ENCODE data around the gene WDCP. TPM values are rescaled to one million over a fixed set of nuclear protein-coding genes. Genes with fewer than 3 reads are reported as not detected.

WDCP gene
- total RNA-seq, 1 experiment from 2014 or later: 19.9 TPM

- ChIA-PET POLR2A (no interaction called here), RAD21 (ENCODE audit: low non-redundant PET in 1 of 2, low total read pairs in 2 of 2, uncharacterized antibody in 2 of 2, unreplicated experiment in 2 of 2) (no interaction called here), CTCF (no interaction called here)
- H3K36me3 ChIP-seq (ENCODE audit: control insufficient read depth in 1 of 2, insufficient read depth in 2 of 2, low read length in 2 of 2): no peaks in the 10 kb centered on the region
- H2AFZ ChIP-seq (ENCODE audit: low read depth, low read length, poor library complexity, severe bottlenecking): no peak overlapping the region
- intact Hi-C loops (cut with micrococcal nuclease): no loop called here
- ATAC-seq (no peak), DNase-seq (ENCODE audit: low read depth, low spot score) (no peak)
- no peaks in the 10 kb centered on the region for H4K20me1 ChIP-seq (ENCODE audit: insufficient read depth)
- no peak overlapping the region for H3K4me2 ChIP-seq (ENCODE audit: low read length)
- no peaks in the 10 kb centered on the region for H3K9me3 ChIP-seq (ENCODE audit: control insufficient read depth in 1 of 2, insufficient read depth in 1 of 2, low read depth in 1 of 2, low read length in 2 of 2)
- no peak overlapping the region for H3K9ac ChIP-seq (ENCODE audit: low read length)
- H3K9me2 ChIP-seq (ENCODE audit: insufficient read depth): no peaks in the 10 kb centered on the region
- no peak overlapping the region for H3K4me3 ChIP-seq (replicated peaks in 1 of 2; ENCODE audit: low read depth in 1 of 2, low read length in 2 of 2)
- no peak overlapping the region for H3K27ac ChIP-seq (ENCODE audit: low read depth, low read length)
- H3K79me2 ChIP-seq (ENCODE audit: insufficient read depth, low read length): no peaks in the 10 kb centered on the region
- no peaks in the 10 kb centered on the region for H3K4me1 ChIP-seq (ENCODE audit: control insufficient read depth in 1 of 2, insufficient read depth in 2 of 2, low read length in 2 of 2)
- no peak for TF ChIP-seq REST (IDR thresholded peaks at IDR 0.05; ENCODE audit: low read depth)
- no peak for TF ChIP-seq ZNF274 (IDR thresholded peaks at IDR 0.05; ENCODE audit: low read depth, low read length)
- TF ChIP-seq POLR2AphosphoS5 (IDR thresholded peaks at IDR 0.05; ENCODE audit: low read depth, low read length): no peak
- no peak for TF ChIP-seq CTCF (IDR thresholded peaks at IDR 0.05 in 2 of 3, conservative IDR thresholded peaks at IDR 0.05 in 1 of 3; ENCODE audit: borderline replicate concordance in 1 of 3, insufficient read depth in 1 of 3, low read depth in 2 of 3, low read length in 2 of 3)
- no peak for TF ChIP-seq MAX (IDR thresholded peaks at IDR 0.05)
- TF ChIP-seq SP1 (IDR thresholded peaks at IDR 0.05; ENCODE audit: low read depth): no peak
- no peak for TF ChIP-seq POLR2A (IDR thresholded peaks at IDR 0.05; ENCODE audit: borderline replicate concordance, extremely low read depth, insufficient read depth, insufficient read length)
- no peak for TF ChIP-seq ELF1 (IDR thresholded peaks at IDR 0.05; ENCODE audit: borderline replicate concordance, low read depth)
- no TSS peak for BruUV-seq (replicated peaks)
- H3K27me3 ChIP-seq (ENCODE audit: insufficient read depth, low read length): no peaks in the 10 kb centered on the region
Measured at GRCh38 chr2:23992931-23993330, 54.3 kb downstream of the WDCP start.

Measured in HCT116 (cell line).